HG03103 (cell line): ENCODE data around the gene MBD3L5.
A peak's percentile ranks its signal among the peaks of the same experiment; 100 is the strongest.
"Not testable (repeated sequence)": the region's sequence is repeated elsewhere in the genome, so short reads cannot be mapped to it uniquely, and the experiment has no call there.

Source experiments
- ATAC-seq: cut with Tn5 transposase; IDR thresholded peaks from one replicate; pipeline ENCODE4 v1.9.1; 2021; ENCODE audit warnings: low read depth; ENCODE audit not compliant: unreplicated experiment

MBD3L5 gene

DNA sequence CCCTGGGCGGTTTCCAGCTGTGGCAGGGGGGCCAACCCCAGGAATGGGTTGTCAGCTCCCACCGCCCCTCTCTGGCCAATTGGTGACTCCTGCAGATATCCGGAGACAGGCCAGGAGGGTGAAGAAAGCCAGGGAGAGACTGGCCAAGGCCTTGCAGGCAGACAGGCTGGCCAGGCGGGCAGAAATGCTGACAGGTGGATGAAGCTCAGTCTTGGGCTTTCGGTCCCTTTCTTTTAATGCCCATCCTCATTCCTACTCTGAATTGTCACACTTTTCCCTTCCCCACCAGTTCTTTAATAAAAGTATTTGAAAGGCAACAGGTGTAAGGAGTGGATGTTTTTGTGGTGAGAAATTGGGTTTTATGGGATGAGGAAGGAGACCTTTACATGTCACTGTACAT is 21.0 kb downstream of the MBD3L5 start:
- ATAC-seq: not testable (repeated sequence)

DNA sequence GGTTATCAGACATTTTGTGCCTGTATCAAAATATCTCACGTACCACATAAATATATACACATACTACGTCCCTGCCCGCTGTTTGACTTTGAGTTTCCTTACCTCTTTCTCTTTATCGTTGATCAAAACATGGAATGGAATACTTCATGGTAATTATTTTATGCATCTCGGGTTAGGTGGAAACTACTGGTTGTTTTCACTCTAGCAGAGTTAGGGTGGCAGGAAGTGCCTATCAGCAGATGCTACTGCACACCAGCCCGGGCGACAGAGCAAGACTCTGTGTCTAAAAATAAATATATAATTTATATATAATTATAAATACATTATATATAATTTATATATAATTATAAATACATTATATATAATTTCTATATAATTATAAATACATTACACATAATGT is 22.5 kb downstream of the MBD3L5 start:
- ATAC-seq: not testable (repeated sequence)

DNA sequence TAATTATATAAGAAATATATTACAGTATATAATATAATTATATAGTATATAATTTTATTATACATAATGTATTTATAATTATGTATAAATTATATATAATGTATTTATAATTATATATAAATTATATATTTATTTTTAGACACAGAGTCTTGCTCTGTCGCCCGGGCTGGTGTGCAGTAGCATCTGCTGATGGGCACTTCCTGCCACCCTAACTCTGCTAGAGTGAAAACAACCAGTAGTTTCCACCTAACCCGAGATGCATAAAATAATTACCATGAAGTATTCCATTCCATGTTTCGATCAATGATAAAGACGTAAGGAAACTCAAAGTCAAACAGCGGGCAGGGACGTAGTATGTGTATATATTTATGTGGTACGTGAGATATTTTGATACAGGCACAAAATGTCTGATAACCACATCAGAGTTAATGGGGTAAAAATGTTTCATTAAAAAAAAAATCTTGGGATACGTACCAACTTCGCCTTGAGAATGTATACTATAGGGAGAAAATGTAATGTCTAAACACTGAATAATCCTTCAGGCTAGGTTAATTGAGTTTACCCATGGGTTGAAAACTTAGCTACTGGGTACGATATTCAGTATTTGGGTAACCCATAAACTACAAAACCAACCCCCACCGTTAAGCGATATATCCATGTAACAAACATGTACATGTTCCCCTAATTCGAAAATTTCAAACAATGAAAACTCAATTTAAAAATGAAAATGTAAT is 24.4 kb downstream of the MBD3L5 start:
- ATAC-seq: not testable (repeated sequence)

DNA sequence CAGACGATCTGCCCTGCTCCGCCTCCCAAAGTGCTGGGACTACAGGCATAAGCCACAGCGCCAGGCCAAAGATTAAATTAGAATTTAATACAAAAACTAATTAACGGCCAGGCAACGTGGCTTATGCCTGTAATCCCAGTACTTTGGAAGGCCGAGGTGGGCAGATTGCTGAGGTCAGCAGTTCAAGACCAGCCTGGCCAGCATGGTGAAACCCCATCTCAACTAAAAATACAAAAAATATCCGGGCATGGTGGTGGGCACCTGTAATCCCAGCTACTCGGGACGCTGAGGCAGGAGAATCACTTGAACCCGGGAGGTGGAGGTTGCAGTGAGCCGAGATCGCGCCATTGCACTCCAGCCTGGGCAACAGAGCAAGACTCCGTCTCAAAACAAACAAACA is 25.3 kb downstream of the MBD3L5 start:
- ATAC-seq: not testable (repeated sequence)

DNA sequence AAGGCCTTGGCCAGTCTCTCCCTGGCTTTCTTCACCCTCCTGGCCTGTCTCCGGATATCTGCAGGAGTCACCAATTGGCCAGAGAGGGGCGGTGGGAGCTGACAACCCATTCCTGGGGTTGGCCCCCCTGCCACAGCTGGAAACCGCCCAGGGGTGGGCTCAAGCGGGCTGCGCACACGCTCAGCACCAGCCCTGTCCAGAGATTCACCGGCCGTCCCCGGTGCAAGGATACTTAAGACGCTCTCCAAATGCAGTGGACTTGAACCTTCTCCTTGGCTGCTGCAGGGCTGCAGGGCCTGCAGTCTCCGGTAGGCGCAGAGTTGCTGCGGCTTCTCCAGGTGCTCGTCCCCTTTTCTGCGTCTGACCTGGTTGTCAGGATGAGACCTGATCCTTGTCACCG is 26.0 kb downstream of the MBD3L5 start:
- not testable (repeated sequence) for ATAC-seq

DNA sequence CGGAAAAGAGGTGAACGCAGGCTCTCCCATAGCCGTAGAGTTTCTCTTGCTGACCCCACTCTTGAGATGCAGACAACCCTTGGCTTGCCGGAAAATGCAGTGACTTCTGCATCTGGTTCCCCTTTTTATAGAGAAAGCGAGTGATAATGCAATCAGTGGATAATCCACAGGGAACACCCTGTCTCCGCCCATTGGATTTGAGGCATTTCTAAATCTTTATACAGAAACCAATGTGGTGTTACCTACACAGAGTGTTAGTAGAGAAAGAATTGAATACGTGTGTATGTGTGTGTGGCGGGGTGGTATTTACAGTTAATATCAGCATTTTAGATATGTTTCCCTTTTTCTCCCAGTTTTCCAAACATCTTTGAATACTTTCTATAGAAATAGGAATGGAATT is 28.2 kb downstream of the MBD3L5 start, which contains the start of gene MBD3L3:
Gene MBD3L3 (minus strand): TSS at position 101 of the 400 bp plus-strand sequence. CDS start 71 bp downstream, at position 30.
- ATAC-seq: not testable (repeated sequence)

DNA sequence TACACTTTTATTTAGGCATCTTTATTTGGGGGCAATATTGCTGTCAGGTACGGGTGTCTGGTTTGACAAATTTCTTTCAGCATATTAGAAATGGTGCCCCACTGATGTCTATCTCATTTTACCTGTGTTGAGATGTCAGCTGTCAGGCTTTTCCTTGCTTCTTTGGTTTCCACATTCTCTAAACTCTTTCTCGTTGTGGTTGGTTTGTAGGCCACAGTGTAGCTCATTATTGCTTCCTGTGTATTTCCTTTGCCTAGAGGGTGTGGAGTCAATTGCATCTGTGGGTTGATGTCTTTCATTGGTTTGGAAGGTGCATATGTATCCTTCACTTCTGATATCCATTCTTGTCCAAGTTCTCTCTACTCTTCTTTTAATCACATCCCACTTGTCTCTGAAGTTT is 29.6 kb downstream of the MBD3L5 start:
- not testable (repeated sequence) for ATAC-seq

DNA sequence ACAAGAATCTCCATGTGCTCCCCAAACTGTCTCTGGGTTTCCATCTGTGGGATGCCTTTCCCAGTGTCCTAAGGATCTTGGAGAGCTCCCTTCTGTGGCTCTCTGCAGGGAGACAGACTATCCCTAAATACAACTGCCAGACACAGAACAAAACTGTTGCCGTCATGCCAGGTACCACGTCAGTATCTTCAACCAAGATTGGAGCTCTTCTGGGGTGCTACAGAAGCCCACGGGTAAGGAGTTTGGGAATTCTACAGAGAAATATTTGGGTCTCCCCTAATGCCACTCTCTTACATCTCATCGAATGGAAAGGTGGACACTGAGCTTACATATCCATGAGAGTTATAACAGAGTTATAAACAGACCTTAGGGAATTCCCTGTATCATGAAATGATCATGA is 33.0 kb downstream of the MBD3L5 start:
- no peak for ATAC-seq

DNA sequence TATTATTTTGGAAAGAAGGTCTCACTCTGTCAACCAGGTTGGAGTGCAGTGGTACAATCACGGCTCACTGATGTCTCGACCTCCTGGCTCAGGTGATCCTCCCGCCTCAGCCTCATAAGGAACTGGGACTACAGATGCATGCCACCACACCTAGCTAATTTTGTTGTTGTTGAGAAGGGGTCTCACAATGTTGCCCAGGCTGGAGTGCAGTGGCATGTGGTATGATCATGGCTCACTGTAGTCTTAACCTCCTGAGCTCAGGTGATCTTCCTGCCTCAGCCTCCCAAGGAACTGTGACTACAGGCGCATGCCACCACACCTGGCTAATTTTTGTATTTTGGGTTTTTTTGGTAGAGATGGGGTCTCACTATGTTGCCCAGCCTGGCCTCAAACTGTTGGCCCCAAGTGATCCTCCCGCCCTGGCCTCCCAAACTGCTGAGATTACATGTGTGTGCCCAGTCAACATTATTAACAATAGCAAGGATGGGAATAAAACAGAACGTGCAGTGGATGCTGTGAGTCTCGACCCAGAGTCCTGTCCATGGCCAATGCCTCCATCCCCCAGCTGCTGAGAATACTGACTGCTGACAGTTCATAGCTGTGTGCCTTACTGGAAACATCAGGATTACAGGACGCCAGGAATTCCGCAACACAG is 33.5 kb downstream of the MBD3L5 start:
- ATAC-seq: no peak

DNA sequence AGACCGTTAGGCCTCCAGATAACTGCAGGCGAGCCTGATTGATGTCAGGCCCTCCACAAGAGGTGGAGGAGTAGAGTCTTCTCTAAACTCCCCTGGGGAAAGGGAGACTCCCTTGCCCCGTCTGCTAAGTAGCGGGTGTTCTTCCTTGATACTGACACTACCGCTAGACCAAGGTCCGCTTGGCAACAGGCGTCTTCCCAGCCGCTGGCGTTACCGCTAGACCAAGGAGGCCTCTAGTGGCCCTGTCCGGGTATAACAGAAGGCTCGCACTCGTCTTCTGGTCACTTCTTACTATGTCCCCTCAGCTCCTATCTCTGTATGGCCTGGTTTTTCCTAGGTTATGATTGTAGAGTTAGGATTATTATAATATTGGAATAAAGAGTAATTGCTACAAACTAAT is 36.7 kb downstream of the MBD3L5 start:
- ATAC-seq: not testable (repeated sequence)

DNA sequence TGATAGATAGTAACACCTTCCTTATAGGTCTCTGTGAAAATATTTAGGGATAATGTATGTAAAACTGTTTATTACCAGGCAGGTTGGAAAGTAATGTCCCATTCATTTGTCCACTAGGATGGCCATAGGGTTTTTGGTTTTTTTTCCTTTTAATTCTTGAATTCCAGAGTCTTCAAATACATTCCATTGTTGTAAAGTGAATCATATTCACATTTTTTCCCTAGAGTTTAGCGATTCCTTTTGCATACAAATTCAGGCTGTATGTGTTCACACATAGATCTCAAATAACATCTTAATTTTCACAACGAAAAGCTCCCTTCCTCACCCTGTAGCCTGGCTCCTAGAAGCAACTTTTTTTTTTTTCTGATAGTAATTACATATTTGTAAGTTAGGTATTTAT is 37.3 kb downstream of the MBD3L5 start:
- no peak for ATAC-seq

DNA sequence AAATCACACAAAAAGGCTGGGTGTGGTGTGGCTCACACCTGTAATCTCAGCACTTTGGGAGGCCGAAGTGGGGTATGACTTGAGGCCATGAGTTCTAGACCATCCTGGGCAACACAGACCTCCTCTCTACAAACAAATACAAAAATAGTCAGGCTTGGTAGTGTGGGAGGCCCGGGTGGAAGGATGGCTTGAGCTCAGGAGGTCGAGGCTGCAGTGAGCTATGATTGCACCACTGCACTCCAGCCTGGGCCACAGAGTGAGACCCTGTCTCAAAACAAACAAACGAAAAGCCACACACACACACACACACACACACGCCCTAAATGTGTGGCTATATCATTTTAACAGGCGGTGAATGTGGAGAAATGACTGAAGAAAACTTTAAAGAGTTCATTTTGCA is 38.2 kb downstream of the MBD3L5 start:
- no peak for ATAC-seq

DNA sequence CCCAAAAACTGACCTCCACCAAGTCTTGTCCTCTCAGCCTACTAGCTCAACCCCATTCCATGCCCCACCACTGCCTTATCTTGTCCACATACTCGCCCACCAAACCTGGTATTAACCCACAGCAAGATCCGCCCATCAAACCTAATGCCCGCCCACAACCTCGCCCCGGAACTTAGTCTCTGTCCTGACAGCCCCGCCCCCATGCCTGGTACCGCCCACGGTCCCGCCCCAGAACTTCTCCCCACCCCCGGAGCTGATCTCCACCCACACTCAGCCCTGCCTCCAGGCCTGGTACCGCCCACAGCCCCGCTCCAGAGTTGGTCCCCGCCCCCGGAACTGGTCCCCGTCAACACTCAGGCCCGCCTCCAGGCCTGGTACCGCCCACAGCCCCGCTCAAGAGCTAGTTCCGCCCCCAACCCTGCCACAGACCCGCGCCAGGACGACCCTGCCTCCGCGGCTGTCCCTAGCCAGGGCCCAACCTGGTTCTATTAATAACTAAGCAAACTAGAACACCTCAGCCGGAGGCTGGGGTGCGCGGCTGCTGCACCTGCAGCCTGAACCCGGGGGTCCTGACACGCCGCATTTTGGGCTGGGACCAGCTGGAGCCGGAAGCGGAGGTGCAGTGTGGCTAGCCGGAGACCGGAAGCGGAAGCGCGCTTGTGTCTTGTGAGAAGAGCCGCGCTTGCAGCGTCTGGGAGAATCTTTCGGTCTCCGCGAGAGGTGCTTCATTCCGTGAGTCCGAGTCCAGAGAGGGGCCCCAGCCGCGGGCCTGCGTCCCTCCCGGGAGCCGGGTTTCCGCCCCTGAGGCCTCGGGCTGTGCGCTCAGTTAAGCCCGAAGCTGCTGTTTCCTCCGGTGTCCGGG is 38.9 kb downstream of the MBD3L5 start, which contains the start of gene ZNF557:
Gene ZNF557 (plus strand): TSS at position 662 of the 862 bp plus-strand sequence. CDS start 5,372 bp downstream, outside the sequence.
- peak; percentile 89 for ATAC-seq

DNA sequence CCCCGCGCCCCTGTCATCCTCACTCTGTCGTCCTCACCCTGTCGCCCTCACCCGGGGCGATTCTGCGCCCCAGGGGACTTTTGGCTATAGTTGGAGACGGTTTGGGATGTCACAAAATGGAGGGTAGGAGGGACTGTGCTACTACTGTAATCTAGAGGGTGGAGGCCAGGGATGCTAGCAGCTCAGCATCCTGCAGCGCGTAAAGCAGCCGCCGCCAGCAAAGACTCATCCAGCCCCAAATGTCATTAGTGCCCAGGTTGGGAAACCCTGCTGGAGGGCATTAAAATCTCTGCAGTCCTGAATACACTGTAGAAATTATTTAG is 39.5 kb downstream of the MBD3L5 start:
- ATAC-seq: peak; percentile 8

DNA sequence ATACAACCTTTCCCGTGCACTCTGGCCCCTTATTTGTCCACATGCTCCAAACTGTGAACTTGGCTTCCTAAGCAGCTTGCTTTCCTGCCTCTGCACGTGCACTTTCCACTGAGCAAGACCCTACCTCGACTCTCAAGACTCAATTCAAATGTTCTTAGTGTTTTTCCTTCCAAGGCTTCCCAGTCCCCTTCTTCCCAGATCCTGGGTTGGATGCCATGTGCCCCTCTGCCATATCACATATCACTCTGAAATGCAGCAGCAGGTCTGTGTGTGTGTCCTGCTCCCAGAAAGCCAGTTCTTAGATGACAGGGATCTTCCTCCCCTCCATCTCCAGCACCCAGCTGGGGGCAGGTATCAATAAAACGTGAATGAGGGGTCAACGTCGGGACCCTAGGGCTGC is 42.2 kb downstream of the MBD3L5 start:
- ATAC-seq: no peak

DNA sequence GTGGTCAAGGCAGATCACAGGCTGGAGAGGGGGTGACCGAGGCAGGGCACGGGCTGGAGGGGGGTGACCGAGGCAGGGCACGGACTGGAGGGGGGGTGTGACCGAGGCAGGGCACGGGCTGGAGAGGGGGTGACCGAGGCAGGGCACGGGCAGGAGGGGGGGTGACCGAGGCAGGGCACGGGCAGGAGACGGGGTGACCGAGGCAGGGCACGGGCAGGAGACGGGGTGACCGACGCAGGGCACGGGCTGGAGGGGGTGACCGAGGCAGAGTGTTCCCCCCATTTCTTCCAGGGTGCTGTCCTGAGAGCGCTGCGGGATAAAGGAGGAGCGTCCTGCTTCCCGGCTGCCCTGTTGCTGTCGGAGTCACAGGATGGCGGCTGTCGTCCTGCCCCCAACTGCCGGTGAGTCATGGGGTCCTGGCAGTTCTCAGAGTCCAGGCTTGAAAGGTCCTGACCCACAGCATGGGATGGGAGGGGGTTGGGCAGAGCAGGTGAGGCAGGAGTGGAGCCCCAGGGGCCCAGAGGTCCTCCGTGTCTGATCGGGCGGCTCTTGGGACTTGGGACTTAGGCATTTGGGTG is 44.4 kb downstream of the MBD3L5 start:
- ATAC-seq: no peak

DNA sequence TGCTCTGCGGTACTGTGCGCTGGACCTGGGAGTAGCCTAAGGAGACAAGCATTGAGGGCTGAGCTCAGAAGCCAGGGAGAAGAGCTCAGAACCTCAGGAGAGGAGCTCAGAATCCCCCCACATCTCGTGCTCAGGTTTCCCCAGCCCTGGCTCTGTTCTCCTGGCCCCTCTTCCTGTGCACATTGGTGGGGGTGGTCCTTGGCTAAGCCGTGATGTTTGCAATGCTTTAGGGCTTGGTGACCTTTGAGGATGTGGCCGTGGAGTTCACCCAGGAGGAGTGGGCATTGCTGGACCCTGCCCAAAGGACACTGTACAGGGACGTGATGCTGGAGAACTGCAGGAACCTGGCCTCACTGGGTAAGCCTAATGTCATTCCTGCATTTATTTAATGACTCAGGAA is 45.8 kb downstream of the MBD3L5 start:
- ATAC-seq: no peak

DNA sequence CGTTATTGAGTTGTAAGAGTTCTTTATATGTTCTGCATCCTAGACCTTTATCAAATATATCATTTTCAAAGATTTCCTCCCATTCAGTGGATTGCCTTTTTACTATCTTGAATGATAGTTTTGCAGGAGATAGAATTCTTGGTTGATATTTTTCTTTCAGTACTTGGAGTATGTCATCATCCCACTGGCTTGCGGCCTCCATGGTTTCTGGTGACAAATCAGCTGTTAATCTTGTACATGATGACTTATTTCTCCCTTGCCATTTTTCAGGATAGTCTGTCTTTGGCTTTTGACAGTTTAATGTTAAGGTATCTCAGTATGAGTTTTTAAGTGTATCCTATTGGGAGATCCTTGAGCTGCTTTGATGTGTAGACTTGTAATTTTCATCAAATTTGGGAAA is 47.6 kb downstream of the MBD3L5 start:
- ATAC-seq: no peak
